Putamen (tissue), 1 donor: ENCODE measurements around the gene PTPRT.

Source experiments
- DNase-seq: peaks from one replicate; pipeline ENCODE4 v3.0.0-alpha.2; 2016; ENCODE audit warnings: low spot score

The PTPRT gene

GRCh38 chr20:43119720-43120119 is 70.0 kb downstream of the PTPRT start:
- no peak for DNase-seq

DNA sequence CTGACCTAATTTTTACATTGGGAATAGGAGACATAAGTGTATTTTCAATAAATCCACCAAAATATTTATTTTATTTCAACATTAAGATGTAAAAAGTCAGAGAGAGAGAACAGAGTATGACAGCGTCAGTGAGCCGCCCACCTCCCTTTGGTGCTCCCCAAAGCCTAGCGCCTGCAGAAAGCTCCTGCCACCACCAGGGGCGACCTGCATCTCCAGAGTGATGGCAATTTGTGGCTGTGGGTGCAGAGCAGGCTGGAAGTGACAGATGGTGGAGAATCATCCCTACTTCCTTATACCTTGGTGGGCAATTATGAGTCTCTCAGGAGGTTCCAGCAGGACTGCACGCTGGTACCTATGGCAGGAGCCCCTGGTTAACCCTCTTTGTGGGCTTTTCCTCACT is 87.3 kb downstream of the PTPRT start:
- DNase-seq: no peak

DNA sequence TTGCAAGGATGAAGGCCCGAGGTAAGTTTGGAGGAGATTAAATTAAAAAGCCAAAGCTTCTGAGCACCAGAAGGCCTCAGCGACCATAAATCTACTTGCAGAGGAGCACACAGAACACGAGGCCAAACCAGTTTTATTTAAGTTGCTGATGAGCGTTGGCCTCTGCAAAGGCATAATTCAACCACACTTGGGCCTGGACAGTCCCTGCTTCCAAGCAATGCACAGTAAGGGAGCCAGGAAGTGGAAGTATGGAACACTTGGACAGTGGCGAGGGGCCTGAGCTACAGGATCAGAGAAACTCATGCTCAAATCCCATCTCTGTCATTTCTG is 92.8 kb downstream of the PTPRT start:
- no peak for DNase-seq

- peak; percentile 80 for DNase-seq
These were observed 93.4 kb downstream of the PTPRT start for GRCh38 chr20:43096126-43096930.

- DNase-seq: no peak
These were observed 94.7 kb downstream of the PTPRT start for GRCh38 chr20:43095034-43095433.

DNA sequence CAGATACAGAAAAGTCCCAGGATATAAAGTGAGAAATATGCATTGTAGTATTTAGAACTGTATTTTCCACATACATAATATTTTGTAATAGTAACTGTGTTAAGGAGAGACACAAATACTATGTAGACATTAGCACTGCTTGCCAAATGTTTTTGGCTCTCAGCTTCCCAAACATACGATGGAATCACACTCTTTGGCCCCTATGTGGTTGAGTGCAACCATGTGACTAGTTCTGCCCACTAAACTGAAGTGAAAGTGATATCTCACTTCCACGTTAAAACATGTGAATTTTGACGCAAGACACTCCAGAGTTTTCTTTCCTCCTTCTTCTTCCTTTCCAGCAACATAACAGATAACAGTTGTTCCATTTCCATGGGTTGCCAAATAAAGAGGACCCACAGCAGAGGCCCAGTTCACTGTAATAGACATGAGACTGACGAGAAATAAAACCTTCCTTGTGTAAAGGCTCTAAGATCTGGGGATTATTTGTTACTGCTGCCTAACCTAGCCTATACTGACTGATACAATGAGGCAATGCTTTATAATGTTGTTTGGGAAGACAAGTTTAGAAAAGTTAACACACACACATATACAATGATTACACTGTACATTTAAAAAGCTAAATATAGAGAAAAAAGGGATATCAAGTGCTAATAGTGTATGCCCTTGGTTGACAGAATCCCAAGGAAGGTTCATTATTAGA is 97.2 kb downstream of the PTPRT start:
- DNase-seq: no peak

DNA sequence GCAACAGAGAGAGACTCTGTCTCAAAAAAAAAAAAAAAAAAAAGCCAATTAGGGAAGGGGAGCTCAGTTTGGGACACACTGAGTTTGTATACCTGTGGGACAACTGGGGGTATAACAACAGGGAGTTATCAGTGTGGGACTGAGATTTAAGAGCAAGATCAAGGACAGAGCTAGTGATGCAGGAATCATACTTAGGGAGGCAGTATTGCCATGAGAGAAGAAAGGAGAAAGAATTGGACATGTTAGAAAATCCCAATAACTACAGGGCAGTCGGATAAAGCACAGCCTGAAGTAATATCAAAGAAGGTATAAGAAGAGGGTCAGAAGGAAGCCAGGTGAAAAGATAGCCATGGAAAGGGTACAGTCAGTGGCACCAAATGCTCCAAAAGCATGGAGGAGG is 121.2 kb downstream of the PTPRT start:
- no peak for DNase-seq

DNA sequence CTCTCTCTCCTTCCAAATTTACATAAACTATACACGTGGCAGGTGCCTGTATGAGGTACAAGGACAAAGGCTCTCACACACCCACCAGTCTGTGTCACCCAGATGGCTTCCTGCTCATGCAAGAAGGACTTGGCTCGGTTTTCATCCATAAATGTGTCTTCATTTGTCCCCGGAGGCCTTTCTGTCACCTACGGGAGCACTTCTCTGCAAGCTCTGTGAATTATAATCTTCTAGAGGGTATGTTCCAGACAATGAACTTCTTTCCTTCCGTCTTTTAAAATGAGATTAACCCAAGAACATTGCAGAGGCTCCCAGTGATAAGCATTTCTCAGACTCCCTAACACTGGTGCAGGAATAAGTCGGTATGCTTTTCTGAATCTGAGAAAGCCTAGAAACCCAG is 123.6 kb downstream of the PTPRT start:
- no peak for DNase-seq

GRCh38 chr20:43065299-43065698 is 124.4 kb downstream of the PTPRT start:
- DNase-seq: no peak

DNA sequence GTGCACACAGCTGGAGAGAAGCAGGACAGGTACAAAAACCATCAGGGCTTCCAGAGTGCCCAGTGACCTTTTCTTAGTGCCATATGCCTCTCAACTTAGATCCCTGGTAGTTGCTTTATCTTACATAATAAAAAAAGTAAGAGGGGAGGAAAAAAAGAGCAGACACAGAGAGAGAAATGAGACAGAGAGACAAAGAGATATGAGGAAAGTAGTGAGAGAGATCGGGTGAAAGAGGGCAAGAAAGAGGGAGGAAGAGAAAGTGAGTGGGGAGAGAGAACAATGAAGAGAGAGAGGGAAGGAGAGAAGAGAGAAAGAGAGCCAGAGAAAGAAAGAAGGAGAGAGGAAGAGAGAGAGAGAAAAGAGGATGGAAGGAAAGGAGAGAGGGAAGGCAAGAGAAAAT is 131.6 kb downstream of the PTPRT start:
- no peak for DNase-seq

DNA sequence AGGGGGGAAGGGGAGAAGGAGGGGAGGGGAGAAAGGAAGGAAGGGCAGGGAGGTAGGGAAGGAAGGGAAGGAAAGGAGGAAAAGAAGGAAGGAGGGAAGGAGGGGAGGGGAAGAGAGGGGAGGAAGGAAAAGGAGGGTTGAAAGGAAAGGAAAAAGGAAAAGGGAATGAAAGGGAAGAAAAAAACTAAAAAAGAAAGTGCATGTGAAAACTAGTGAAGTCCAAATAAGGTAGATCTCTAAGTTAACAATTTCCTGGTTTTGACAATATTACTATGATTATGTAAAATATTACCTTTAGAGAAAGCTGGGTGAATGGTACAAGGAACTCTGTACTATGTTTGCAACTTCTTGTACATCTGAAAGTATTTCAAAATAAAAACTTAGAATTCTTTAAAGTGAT is 132.4 kb downstream of the PTPRT start:
- no peak for DNase-seq

DNA sequence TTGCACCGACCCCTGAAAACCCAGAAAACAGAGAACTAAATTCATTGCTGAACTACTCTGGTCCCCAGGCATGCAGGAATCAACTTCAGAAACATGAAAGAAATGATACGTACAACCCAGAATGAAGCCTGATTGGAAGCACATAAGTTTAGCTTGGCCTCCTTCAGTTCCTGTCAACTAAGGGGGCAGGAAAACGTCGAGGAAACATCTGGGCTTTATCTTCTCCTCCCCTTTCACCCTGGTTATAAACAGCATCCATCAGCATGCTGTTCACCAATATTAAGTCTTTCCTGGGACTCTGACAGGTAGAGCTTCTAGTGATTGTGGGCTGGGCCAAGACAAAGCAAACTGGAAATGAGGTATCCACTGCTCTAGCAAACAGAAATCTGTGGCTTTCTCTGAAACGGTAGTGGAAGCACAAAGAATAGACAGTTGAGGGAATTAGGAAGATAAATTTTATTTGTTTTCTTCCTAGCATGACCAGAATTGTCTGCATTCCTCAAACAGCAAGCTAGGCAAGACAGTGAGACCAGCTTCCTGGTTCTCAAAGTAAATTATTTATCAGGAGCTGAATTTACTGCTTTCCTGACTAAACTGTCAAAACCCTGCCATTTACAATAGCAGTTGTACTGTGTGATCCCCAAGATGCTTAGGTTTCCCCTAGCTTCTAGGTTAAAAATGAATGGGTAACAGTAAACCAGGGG is 134.4 kb downstream of the PTPRT start:
- DNase-seq: no peak

DNA sequence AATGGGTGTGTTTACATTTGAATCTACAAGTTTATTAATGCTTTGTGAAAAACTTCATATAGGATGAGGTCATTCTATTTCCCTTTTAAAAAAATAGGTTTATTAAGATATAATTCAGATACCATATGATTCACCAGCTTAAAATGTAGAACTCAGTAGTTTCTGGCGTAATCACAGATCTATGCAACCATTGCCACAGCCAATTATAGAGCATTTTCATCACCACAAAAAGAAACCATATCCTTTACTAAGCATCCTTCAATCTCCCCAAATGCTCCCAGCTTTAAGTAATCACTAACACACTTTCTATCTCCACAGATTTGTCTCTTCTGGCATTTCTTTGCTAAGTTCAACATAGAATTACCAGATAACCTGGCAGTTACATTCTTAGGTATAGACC is 137.2 kb downstream of the PTPRT start:
- no peak for DNase-seq

GRCh38 chr20:43046966-43047365 is 142.7 kb downstream of the PTPRT start:
- DNase-seq: no peak

DNA sequence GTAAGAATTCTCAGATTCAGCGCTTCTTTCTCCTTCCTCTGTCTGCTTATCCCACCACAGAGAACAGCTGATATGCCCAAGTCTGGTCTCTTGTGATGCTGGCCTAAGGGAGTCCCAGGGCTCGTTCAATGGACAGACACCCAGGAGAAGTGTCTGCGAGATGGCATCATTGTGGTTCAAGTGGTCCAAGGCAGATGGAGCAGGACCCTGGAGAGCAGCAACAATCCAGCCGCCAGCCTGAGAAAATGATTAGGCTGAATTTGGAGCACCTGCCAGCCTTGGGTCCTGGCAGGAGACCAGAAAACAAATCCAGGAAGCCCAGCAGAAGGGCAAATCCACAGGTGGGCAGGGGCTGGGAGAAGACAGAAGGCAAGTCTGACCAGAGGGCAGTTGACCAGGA is 145.8 kb downstream of the PTPRT start:
- no peak for DNase-seq

- no peak for DNase-seq
These were observed 149.3 kb downstream of the PTPRT start for GRCh38 chr20:43040427-43040826.

- no peak for DNase-seq
These were observed 151.9 kb downstream of the PTPRT start for GRCh38 chr20:43037605-43038309.

DNA sequence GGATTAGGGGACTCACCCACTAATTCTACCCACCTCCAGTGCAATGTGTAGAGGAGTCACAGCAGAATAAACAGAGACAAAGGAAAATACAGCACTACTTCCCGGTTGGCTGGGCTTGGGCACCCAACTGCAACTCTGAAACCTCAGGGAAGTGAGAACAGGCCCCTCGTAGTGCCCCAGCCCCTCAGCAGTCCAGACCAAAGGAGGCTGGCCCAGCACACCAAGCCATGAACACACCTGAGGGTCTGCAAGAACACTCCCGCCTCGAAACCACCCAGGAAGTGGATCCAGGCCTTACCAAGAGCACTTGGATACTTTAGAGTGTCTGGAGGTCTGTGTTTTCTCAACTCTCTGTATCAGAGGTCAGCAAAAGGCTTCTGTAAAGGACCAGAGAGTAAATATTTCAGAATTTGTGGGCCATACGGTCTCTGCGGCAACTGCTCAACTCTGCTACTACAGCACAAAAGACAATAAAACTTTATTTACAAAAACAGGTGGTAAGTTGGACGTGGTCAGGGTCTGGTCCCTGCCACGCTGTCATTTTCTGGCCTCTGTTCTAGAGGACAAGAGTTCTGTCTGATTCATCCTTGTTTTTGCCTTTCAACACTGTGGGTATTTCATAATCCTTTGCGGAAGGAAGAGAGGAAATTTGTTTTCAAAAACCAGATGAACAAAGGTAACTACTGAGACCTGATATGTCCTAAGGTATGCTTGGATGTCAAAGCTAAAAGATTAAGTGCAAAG is 154.6 kb downstream of the PTPRT start:
- no peak for DNase-seq

DNA sequence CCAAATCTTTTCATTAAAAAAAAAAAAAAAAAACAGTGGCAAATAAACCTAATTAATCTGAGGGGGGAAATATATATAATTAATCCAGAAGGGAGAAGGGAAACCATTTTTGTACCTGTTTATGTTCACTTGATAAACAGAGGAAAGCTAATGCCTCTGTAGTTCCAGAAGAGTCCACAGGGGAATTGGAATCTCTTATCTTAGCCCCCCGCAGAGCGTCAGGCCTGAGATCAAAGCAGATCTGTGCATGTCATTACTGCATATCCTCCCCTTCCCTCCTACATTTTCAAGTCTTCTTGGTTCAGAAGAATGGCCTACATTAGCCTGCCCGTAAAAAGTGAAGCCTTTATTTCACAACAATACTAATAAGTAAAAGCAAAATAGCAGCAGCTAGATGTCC is 157.2 kb downstream of the PTPRT start:
- DNase-seq: no peak

DNA sequence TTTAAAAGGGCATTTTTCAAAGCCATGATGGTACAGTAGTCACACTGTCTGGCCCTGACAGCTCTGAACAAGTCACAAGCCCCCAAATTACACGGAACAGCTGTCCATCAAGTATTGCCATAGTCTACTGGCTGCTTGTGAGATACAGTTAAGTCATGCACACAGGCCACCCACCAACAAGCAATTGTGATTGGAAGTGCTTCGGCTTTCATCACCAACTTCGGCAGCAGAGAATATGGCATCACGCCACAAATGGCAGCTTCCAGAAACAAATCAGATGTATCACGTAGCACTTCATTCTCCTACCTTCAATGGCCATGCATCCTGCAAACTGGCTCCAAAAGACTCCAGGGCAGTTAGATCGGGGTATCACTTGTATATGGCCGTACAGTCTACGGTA is 160.5 kb downstream of the PTPRT start:
- DNase-seq: no peak

DNA sequence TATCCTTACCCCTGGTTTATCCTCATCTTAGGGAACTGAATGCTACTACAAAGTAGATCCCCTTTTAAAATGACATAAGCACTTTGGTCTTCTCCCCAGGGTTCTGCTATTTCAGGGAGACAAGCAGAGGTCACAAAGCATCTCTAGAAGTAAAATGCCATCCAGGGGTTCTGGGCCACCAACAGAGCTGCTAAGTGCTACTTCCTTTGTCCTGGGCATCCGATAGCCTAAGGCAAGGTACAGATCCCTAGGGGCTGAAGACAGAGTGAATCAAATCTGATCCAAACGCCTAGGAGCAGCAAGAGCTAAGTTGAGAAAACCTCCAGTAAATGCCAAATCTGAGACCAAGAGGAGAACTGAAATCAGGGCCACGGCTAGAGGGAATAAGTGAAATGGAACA is 161.2 kb downstream of the PTPRT start:
- no peak for DNase-seq

DNA sequence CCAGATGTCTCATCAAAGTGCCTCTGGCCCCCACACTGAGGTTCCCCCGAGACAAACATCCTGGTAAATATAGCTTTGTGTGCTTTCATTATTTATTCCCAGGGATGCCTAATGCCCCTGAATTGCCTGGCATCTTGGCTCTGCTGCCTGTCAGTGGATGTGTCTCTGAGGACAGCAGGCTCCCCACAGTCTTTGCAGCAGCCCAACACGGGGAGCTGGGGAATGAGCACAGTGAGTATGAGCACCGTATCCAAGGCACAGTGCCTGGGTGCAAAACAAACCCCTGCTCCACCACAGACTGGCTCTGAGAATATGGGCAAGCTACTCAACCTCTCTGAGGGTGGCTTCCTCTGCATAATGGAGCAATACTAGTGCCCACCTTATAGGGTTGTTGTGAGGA is 165.9 kb downstream of the PTPRT start:
- no peak for DNase-seq
